PC-9 (cell line): ENCODE data around the gene CABP7.

Experiments used
- CTCF ChIP-seq: fragments of 200-600 bp; sonication (generic); conservative IDR thresholded peaks from 2 replicates; pipeline ENCODE4 v1.6.1; 2017; ENCODE audit warnings: mixed run types, antibody characterized with exemption, mild to moderate bottlenecking, moderate library complexity
- EZH2 ChIP-seq: fragments of 200-600 bp; sonication (generic); IDR thresholded peaks from 2 replicates; pipeline ENCODE4 v1.8.0; 2017; ENCODE audit warnings: antibody characterized with exemption, low read depth

GRCh38 chr22:29758068-29758622 is 38.3 kb downstream of the CABP7 start:
- TF ChIP-seq CTCF, result no peak
- no peak for TF ChIP-seq EZH2
